Measurements from ENCODE around the gene PCDHGA10.
"Not testable (repeated sequence)": the region's sequence is repeated elsewhere in the genome, so short reads cannot be mapped to it uniquely, and the experiment has no call there.

DNA sequence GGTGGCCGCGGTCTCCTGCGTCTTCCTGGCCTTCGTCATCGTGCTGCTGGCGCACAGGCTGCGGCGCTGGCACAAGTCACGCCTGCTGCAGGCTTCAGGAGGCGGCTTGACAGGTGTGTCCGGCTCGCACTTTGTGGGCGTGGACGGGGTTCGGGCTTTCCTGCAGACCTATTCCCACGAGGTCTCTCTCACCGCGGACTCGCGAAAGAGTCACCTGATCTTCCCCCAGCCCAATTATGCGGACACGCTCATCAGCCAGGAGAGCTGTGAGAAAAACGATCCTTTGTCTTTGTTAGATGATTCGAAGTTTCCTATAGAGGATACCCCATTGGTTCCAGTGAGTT, 2.5 kb downstream of the PCDHGA10 start:
- not testable (repeated sequence) for TF ChIP-seq POLR2AphosphoS5, POLR2A, TAF1 (IDR thresholded peaks at IDR 0.05; ENCODE audit: low read depth, low read length)
